MCF 10A (cell line): ENCODE results near the gene OSER1. TPM values are rescaled to one million over a fixed set of nuclear protein-coding genes. Genes with fewer than 3 reads are reported as not detected.
A peak's percentile ranks its signal among the peaks of the same experiment; 100 is the strongest.

Experiments used
- BruUV-seq: library from RNA; stranded (reverse); fragments of 400-500 nt; replicated peaks from 2 replicates; lab custom pipeline; 2021; lab: Mats Ljungman, UMichigan
- CTCF ChIA-PET: fragments of 300-600 bp; sonication (Branson Sonifier 250); formaldehyde crosslinking; extraction: SDS; loops from one replicate; lab custom pipeline; 2021; ENCODE audit warnings: antibody characterized with exemption, inconsistent platforms; lab: Yijun Ruan, JAX
- POLR2A ChIA-PET: fragments of 300-600, 350-650 bp; sonication (Branson Sonifier 250); formaldehyde crosslinking; extraction: SDS; loops from one replicate; lab custom pipeline; 2020; ENCODE audit warnings: antibody characterized with exemption, inconsistent platforms; lab: Yijun Ruan, JAX
- DNase-seq: peaks from one replicate; pipeline ENCODE4 v3.0.0-alpha.2; 2018; ENCODE audit not compliant: unreplicated experiment
- H3K27ac Mint-ChIP-seq: one replicate; pipeline ENCODE4 v1.8.0; 2022; ENCODE audit warnings: mild to moderate bottlenecking, low read depth, mixed read lengths; ENCODE audit not compliant: unreplicated experiment
- H3K27me3 Mint-ChIP-seq: one replicate; pipeline ENCODE4 v1.8.0; 2022; ENCODE audit warnings: mixed read lengths; ENCODE audit not compliant: insufficient read depth, unreplicated experiment
- H3K36me3 Mint-ChIP-seq: one replicate; pipeline ENCODE4 v1.8.0; 2022; ENCODE audit warnings: mild to moderate bottlenecking, moderate library complexity, mixed read lengths; ENCODE audit not compliant: insufficient read depth, unreplicated experiment
- H3K4me1 Mint-ChIP-seq: one replicate; pipeline ENCODE4 v1.8.0; 2022; ENCODE audit warnings: mixed read lengths; ENCODE audit not compliant: insufficient read depth, unreplicated experiment
- H3K4me3 Mint-ChIP-seq: one replicate; pipeline ENCODE4 v1.8.0; 2022; ENCODE audit warnings: mild to moderate bottlenecking, moderate library complexity, mixed read lengths; ENCODE audit not compliant: unreplicated experiment
- H3K9me3 Mint-ChIP-seq: one replicate; pipeline ENCODE4 v1.8.0; 2022; ENCODE audit warnings: mixed read lengths; ENCODE audit not compliant: unreplicated experiment
- CTCF ChIP-seq: fragments of 200-600 bp; IDR thresholded peaks from one replicate; pipeline ENCODE4 v1.8.0; 2022; ENCODE audit warnings: antibody characterized with exemption, mild to moderate bottlenecking; ENCODE audit not compliant: unreplicated experiment
- intact Hi-C: fragments of 100-400 bp; cut with micrococcal nuclease; formaldehyde crosslinking; loops from 2 replicates; pipeline ENCODE4 v1.14.1; 2022
- total RNA-seq: library from RNA; stranded (reverse); gene quantifications from 2 replicates; pipeline ENCODE4 v1.2.3, GENCODE V29; 2022

Gene OSER1
- total RNA-seq, 1 experiment from 2014 or later, result 50.8 TPM

GRCh38 chr20:44186674-44187053 is 23.9 kb downstream of the OSER1 start:
- ChIA-PET POLR2A (interaction anchor here (0.7 to 5.4 kb wide), 14 partner anchors 9 to 729 kb away, joined by 3 to 117 read pairs (median 8); partner anchors contain the start of genes OSER1 and SRSF6), CTCF (interaction anchor here (0.8 to 11.7 kb wide), 7 partner anchors 9 to 73 kb away, joined by 3 to 638 read pairs (median 38); no protein-coding TSS in a partner anchor)
- intact Hi-C loops, result loop anchor here (5.0 kb wide), 1 partner anchor 739 kb away; no protein-coding TSS in a partner anchor
- H3K4me1 Mint-ChIP-seq, result peaks cover 63% of the 10 kb centered on the region
- H3K4me3 Mint-ChIP-seq, result peak overlapping the region; percentile 67
- DNase-seq, result no peak
- TF ChIP-seq CTCF, result no peak
- no TSS peak for BruUV-seq
- peak overlapping the region; percentile 79 for H3K27ac Mint-ChIP-seq
- no peaks in the 10 kb centered on the region for H3K9me3 Mint-ChIP-seq
- peaks cover 43% of the 10 kb centered on the region for H3K36me3 Mint-ChIP-seq
- no peaks in the 10 kb centered on the region for H3K27me3 Mint-ChIP-seq

- peaks cover 63% of the 10 kb centered on the region for H3K4me1 Mint-ChIP-seq
- POLR2A ChIA-PET, result interaction anchor here (0.7 to 1.3 kb wide), 2 partner anchors 9 to 24 kb away, joined by 3 read pairs; partner anchors contain the start of gene OSER1
- intact Hi-C loops, result loop anchor here (5.0 kb wide), 1 partner anchor 739 kb away; no protein-coding TSS in a partner anchor
Observed at GRCh38 chr20:44186201-44186600, 24.4 kb downstream of the OSER1 start.

GRCh38 chr20:44185574-44185973 is 25.0 kb downstream of the OSER1 start:
- no TSS peak for BruUV-seq
- no peak for TF ChIP-seq CTCF
- no peak overlapping the region for H3K27ac Mint-ChIP-seq
- POLR2A ChIA-PET, result interaction anchor here (0.7 to 1.8 kb wide), 4 partner anchors 9 to 25 kb away, joined by 3 to 4 read pairs (median 4); partner anchors contain the start of gene OSER1
- no peaks in the 10 kb centered on the region for H3K27me3 Mint-ChIP-seq
- CTCF ChIA-PET, result interaction anchor here (1.2 to 11.7 kb wide), 4 partner anchors 8 to 72 kb away, joined by 3 to 638 read pairs (median 45); no protein-coding TSS in a partner anchor
- H3K36me3 Mint-ChIP-seq, result peaks cover 43% of the 10 kb centered on the region
- no peak for DNase-seq
- peak overlapping the region; percentile 67 for H3K4me3 Mint-ChIP-seq
- no peaks in the 10 kb centered on the region for H3K9me3 Mint-ChIP-seq
- intact Hi-C loops, result loop anchor here (5.0 kb wide), 1 partner anchor 738 kb away; no protein-coding TSS in a partner anchor
- H3K4me1 Mint-ChIP-seq, result peaks cover 57% of the 10 kb centered on the region

More at GRCh38 chr20:44186201-44186600, 24.4 kb downstream of the OSER1 start:
- CTCF ChIA-PET, result interaction anchor here (0.6 to 11.7 kb wide), 6 partner anchors 9 to 594 kb away, joined by 3 to 638 read pairs (median 4); no protein-coding TSS in a partner anchor
- H3K27ac Mint-ChIP-seq, result peak overlapping the region; percentile 79
- peaks cover 43% of the 10 kb centered on the region for H3K36me3 Mint-ChIP-seq
- DNase-seq, result peak; percentile 3
- no TSS peak for BruUV-seq
- TF ChIP-seq CTCF, result no peak
- H3K9me3 Mint-ChIP-seq, result no peaks in the 10 kb centered on the region
- no peaks in the 10 kb centered on the region for H3K27me3 Mint-ChIP-seq
- peak overlapping the region; percentile 67 for H3K4me3 Mint-ChIP-seq

- H3K4me3 Mint-ChIP-seq, result no peak overlapping the region
- no peak for TF ChIP-seq CTCF
- ChIA-PET CTCF (interaction anchor here (1.1 to 11.7 kb wide), 3 partner anchors 28 to 69 kb away, joined by 4 to 638 read pairs (median 4); no protein-coding TSS in a partner anchor), POLR2A (interaction anchor here (0.8 to 1.0 kb wide), 2 partner anchors 12 to 14 kb away, joined by 3 to 4 read pairs; no protein-coding TSS in a partner anchor)
- BruUV-seq, result no TSS peak
- DNase-seq, result no peak
- H3K9me3 Mint-ChIP-seq, result no peaks in the 10 kb centered on the region
- intact Hi-C loops, result no loop called here
- no peak overlapping the region for H3K27ac Mint-ChIP-seq
- H3K36me3 Mint-ChIP-seq, result peaks cover 43% of the 10 kb centered on the region
- no peaks in the 10 kb centered on the region for H3K27me3 Mint-ChIP-seq
- peaks cover 47% of the 10 kb centered on the region for H3K4me1 Mint-ChIP-seq
Observed at GRCh38 chr20:44183282-44183681, 27.3 kb downstream of the OSER1 start.
